Regular cardiac myocyte (primary cell): ENCODE measurements around the gene PITPNM1. TPM values are rescaled to one million over a fixed set of nuclear protein-coding genes. Genes with fewer than 3 reads are reported as not detected.

ENCODE experiments used
- total RNA-seq: library from RNA; depleted of rRNA; stranded (reverse); fragments of >200 nt; gene quantifications from 2 replicates; pipeline ENCODE4 v1.2.3, GENCODE V29; 2014

PITPNM1 gene
- total RNA-seq = 16.1 and 18.3 TPM in 2 replicates

GRCh38 chr11:67504950-67505581 is at the start of gene PITPNM1:
Gene PITPNM1, minus strand, starts transcription at chr11:67505363. Its CDS starts 1,183 bp downstream, at chr11:67504180.

GRCh38 chr11:67522844-67523555 is 17.8 kb upstream of the PITPNM1 start, which contains the start of gene CABP2:
Gene CABP2, minus strand, starts transcription at chr11:67523446. Its CDS starts 120 bp downstream, at chr11:67523326.

GRCh38 chr11:67507864-67508485 is 2.8 kb upstream of the PITPNM1 start, which contains the start of gene CDK2AP2:
Gene CDK2AP2, minus strand, starts transcription at chr11:67508162. Its CDS starts 80 bp downstream, at chr11:67508082.

GRCh38 chr11:67482827-67483798 is 22.1 kb downstream of the PITPNM1 start, which contains the start of gene AIP:
Gene AIP, plus strand, starts transcription at chr11:67483026. Its CDS starts 133 bp downstream, at chr11:67483159.

GRCh38 chr11:67468759-67469507 is 36.2 kb downstream of the PITPNM1 start, which contains the start of gene TMEM134:
Gene TMEM134, minus strand, starts transcription at chr11:67469251. Its CDS starts 59 bp downstream, at chr11:67469192.

GRCh38 chr11:67455054-67455453 is 50.1 kb downstream of the PITPNM1 start, which contains the start of gene CABP4:
Gene CABP4, plus strand, starts transcription at chr11:67455354. Its CDS starts 70 bp downstream, at chr11:67455424.

GRCh38 chr11:67452141-67452952 is 52.8 kb downstream of the PITPNM1 start, which contains the start of gene GPR152:
Gene GPR152, minus strand, starts transcription at chr11:67452729. Its CDS starts 5 bp downstream, at chr11:67452724.

Other genes with a start within 250 kb of the PITPNM1 start
- gene GRK2, start 238.9 kb downstream of the PITPNM1 start, total RNA-seq = 24.0 and 41.6 TPM in 2 replicates
- 33.3 and 33.7 TPM in 2 replicates for gene ANKRD13D, start 216.1 kb downstream of the PITPNM1 start, total RNA-seq
- gene SSH3, start 201.8 kb downstream of the PITPNM1 start, total RNA-seq = 5.6 and 14.9 TPM in 2 replicates
- 58.6 and 74.8 TPM in 2 replicates for gene POLD4, start 151.8 kb downstream of the PITPNM1 start, total RNA-seq
- 3.4 and 7.1 TPM in 2 replicates for gene CLCF1, start 131.8 kb downstream of the PITPNM1 start, total RNA-seq
- gene RAD9A, start 113.4 kb downstream of the PITPNM1 start, total RNA-seq = 3.3 and 6.2 TPM in 2 replicates
- gene PPP1CA, start 103.5 kb downstream of the PITPNM1 start, total RNA-seq = 87.7 and 243 TPM in 2 replicates
- not detected in 2 replicates for gene TBC1D10C, start 101.3 kb downstream of the PITPNM1 start, total RNA-seq
- 0.19 and 0.28 TPM in 2 replicates for gene CARNS1, start 89.7 kb downstream of the PITPNM1 start, total RNA-seq
- gene RPS6KB2, start 76.9 kb downstream of the PITPNM1 start, total RNA-seq = 29.6 and 50.6 TPM in 2 replicates
- 0.19 and 0.28 TPM in 2 replicates for gene PTPRCAP, start 67.7 kb downstream of the PITPNM1 start, total RNA-seq
- 90.7 and 149 TPM in 2 replicates for gene CORO1B, start 61.9 kb downstream of the PITPNM1 start, total RNA-seq
- gene GPR152, start 52.6 kb downstream of the PITPNM1 start, total RNA-seq = not detected in 2 replicates
- 0.28 and 0.38 TPM in 2 replicates for gene CABP4, start 50.0 kb downstream of the PITPNM1 start, total RNA-seq
- gene TMEM134, start 36.1 kb downstream of the PITPNM1 start, total RNA-seq = 20.3 and 30.7 TPM in 2 replicates
- gene AIP, start 22.3 kb downstream of the PITPNM1 start, total RNA-seq = 69.1 and 75.7 TPM in 2 replicates
- gene CDK2AP2, start 2.8 kb upstream of the PITPNM1 start, total RNA-seq = 16.6 and 20.9 TPM in 2 replicates
- not detected in 2 replicates for gene CABP2, start 18.1 kb upstream of the PITPNM1 start, total RNA-seq
- gene GSTP1, start 78.4 kb upstream of the PITPNM1 start, total RNA-seq = 709 and 1,193 TPM in 2 replicates
- gene NDUFV1, start 101.6 kb upstream of the PITPNM1 start, total RNA-seq = 142 and 188 TPM in 2 replicates
- 2.5 and 8.8 TPM in 2 replicates for gene NUDT8, start 124.6 kb upstream of the PITPNM1 start, total RNA-seq
- gene TBX10, start 134.4 kb upstream of the PITPNM1 start, total RNA-seq = not detected in 2 replicates
- not detected in 2 replicates for gene ACY3, start 145.4 kb upstream of the PITPNM1 start, total RNA-seq
- not detected in 2 replicates for gene ALDH3B2, start 169.3 kb upstream of the PITPNM1 start, total RNA-seq